KOPT-K1 (cell line): ENCODE data around the gene SSBP2.

Source experiments
- H3K27ac ChIP-seq: fragments of 200-600 bp; sonication (generic); 2 replicates; pipeline ENCODE4 v1.5.1; 2016; ENCODE audit warnings: antibody characterized with exemption, mild to moderate bottlenecking, low read depth, low read length; ENCODE audit not compliant: poor library complexity, severe bottlenecking
- H3K36me3 ChIP-seq: fragments of 200-600 bp; sonication (generic); 2 replicates; pipeline ENCODE4 v1.5.1; 2017; ENCODE audit warnings: antibody characterized with exemption, mild to moderate bottlenecking, low read length, moderate library complexity; ENCODE audit not compliant: insufficient read depth
- H3K9me3 ChIP-seq: fragments of 200-600 bp; sonication (generic); 2 replicates; pipeline ENCODE4 v1.5.1; 2017; ENCODE audit warnings: antibody characterized with exemption, low read length, mild to moderate bottlenecking; ENCODE audit not compliant: insufficient read depth, poor library complexity, severe bottlenecking

The SSBP2 gene

GRCh38 chr5:81751009-81751835, at the start of gene SSBP2:
Gene SSBP2, minus strand, starts transcription at chr5:81751097. Its CDS starts 55 bp downstream, at chr5:81751042.
- Histone ChIP-seq H3K27ac (peak within 1 kb of the TSS; percentile 97), H3K9me3 (no peaks in the 10 kb centered on the region), H3K36me3 (no peaks in the 10 kb centered on the region)

- Histone ChIP-seq H3K9me3 (no peaks in the 10 kb centered on the region), H3K36me3 (no peaks in the 10 kb centered on the region), H3K27ac (no peak overlapping the region)
Observed at GRCh38 chr5:81795666-81796065, 44.8 kb upstream of the SSBP2 start.

- no peak overlapping the region for H3K27ac ChIP-seq
- H3K9me3 ChIP-seq = no peaks in the 10 kb centered on the region
- no peaks in the 10 kb centered on the region for H3K36me3 ChIP-seq
Observed at GRCh38 chr5:81794226-81794625, 43.3 kb upstream of the SSBP2 start.

GRCh38 chr5:81790336-81790735, 39.4 kb upstream of the SSBP2 start:
- H3K36me3 ChIP-seq = no peaks in the 10 kb centered on the region
- no peak overlapping the region for H3K27ac ChIP-seq
- H3K9me3 ChIP-seq = no peaks in the 10 kb centered on the region

- Histone ChIP-seq H3K36me3 (no peaks in the 10 kb centered on the region), H3K27ac (no peak overlapping the region), H3K9me3 (no peaks in the 10 kb centered on the region)
Observed at GRCh38 chr5:81789033-81789432, 38.1 kb upstream of the SSBP2 start.

- no peaks in the 10 kb centered on the region for H3K36me3 ChIP-seq
- peak overlapping the region; percentile 18 for H3K27ac ChIP-seq
- H3K9me3 ChIP-seq = no peaks in the 10 kb centered on the region
Observed at GRCh38 chr5:81788329-81788728, 37.4 kb upstream of the SSBP2 start.

GRCh38 chr5:81787474-81788242, 36.8 kb upstream of the SSBP2 start:
- peak overlapping the region; percentile 18 for H3K27ac ChIP-seq

GRCh38 chr5:81786991-81787390, 36.1 kb upstream of the SSBP2 start:
- H3K36me3 ChIP-seq = no peaks in the 10 kb centered on the region
- H3K9me3 ChIP-seq = no peaks in the 10 kb centered on the region
- H3K27ac ChIP-seq = no peak overlapping the region

More at GRCh38 chr5:81787474-81788242, 36.8 kb upstream of the SSBP2 start:
- Histone ChIP-seq H3K9me3 (no peaks in the 10 kb centered on the region), H3K36me3 (no peaks in the 10 kb centered on the region)

GRCh38 chr5:81786496-81786895, 35.6 kb upstream of the SSBP2 start:
- Histone ChIP-seq H3K36me3 (no peaks in the 10 kb centered on the region), H3K27ac (no peak overlapping the region), H3K9me3 (no peaks in the 10 kb centered on the region)

- Histone ChIP-seq H3K9me3 (no peaks in the 10 kb centered on the region), H3K27ac (no peak overlapping the region), H3K36me3 (no peaks in the 10 kb centered on the region)
Observed at GRCh38 chr5:81785322-81785721, 34.4 kb upstream of the SSBP2 start.

- Histone ChIP-seq H3K27ac (peak overlapping the region; percentile 4), H3K9me3 (no peaks in the 10 kb centered on the region), H3K36me3 (no peaks in the 10 kb centered on the region)
Observed at GRCh38 chr5:81783401-81783800, 32.5 kb upstream of the SSBP2 start.

- Histone ChIP-seq H3K36me3 (no peaks in the 10 kb centered on the region), H3K27ac (no peak overlapping the region), H3K9me3 (no peaks in the 10 kb centered on the region)
Observed at GRCh38 chr5:81782811-81783210, 31.9 kb upstream of the SSBP2 start.

GRCh38 chr5:81779916-81780266, 29.0 kb upstream of the SSBP2 start:
- Histone ChIP-seq H3K27ac (peak overlapping the region; percentile 85), H3K9me3 (no peaks in the 10 kb centered on the region), H3K36me3 (no peaks in the 10 kb centered on the region)

- no peaks in the 10 kb centered on the region for H3K36me3 ChIP-seq
- H3K9me3 ChIP-seq = no peaks in the 10 kb centered on the region
- H3K27ac ChIP-seq = peak overlapping the region; percentile 85
Observed at GRCh38 chr5:81779125-81779915, 28.4 kb upstream of the SSBP2 start.

- peak overlapping the region; percentile 85 for H3K27ac ChIP-seq
- no peaks in the 10 kb centered on the region for H3K9me3 ChIP-seq
- H3K36me3 ChIP-seq = no peaks in the 10 kb centered on the region
Observed at GRCh38 chr5:81778642-81779041, 27.7 kb upstream of the SSBP2 start.
